GM21786 (cell line): ENCODE data around the gene IGSF10.

Source experiments
- ATAC-seq: cut with Tn5 transposase; IDR thresholded peaks from one replicate; pipeline ENCODE4 v1.9.1; 2021; ENCODE audit not compliant: unreplicated experiment

IGSF10 gene

DNA sequence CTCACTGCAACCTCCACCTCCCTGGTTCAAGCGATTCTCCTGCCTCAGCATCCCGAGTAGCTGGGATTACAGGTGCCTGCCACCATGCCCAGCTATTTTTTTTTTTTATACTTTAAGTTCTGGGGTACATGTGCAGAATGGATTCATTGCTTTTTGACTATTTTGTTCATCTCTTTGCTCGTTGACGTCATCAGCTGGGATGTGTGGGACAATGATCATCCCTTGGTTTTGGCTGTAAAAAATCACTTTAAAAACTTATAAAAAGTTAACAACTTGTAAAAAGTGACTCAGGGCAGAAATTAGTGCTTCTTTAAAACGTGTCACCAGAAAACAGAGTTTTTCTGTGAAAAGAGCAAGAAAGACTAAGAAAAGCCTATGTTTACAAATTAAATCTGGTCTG lies 37.8 kb downstream of the IGSF10 start:
- no peak for ATAC-seq

DNA sequence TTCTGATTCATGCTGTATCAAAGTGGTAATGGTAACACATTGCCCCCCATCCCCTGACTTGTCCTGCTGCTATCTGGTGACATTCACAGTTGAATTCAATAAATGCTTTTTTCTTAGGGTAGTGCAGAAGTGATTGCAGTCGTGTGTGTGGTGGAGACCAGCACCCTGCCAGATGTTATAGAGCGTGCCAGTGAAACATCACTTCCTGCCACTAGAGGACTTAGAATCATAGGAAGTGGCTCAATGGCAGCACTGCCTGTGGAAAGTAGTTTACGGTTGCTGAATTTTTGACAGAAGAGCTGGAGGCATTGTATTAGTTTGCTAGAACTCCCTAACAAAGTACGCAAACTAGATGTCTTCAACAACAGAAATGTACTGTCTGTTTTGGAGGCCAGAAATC lies 38.9 kb downstream of the IGSF10 start:
- ATAC-seq = peak; percentile 38

DNA sequence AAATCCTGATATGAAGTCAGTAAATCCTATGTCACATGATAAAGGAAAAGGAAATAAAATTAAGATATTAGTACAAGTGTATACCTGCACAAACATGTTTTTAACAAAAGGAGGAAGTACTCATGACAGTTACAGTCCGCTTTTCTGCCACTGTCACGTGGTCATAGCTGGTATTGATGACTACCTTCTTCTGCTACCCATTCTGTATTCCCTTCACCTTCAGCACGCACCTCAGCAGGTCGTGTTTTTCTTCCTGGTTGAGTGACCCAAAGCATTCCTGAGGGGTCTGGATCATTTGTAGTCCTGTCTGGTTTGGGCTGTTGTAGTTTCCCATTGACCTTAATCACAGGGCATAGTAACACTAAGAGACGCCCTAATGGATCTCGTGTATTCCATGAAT lies 41.1 kb downstream of the IGSF10 start:
- no peak for ATAC-seq

DNA sequence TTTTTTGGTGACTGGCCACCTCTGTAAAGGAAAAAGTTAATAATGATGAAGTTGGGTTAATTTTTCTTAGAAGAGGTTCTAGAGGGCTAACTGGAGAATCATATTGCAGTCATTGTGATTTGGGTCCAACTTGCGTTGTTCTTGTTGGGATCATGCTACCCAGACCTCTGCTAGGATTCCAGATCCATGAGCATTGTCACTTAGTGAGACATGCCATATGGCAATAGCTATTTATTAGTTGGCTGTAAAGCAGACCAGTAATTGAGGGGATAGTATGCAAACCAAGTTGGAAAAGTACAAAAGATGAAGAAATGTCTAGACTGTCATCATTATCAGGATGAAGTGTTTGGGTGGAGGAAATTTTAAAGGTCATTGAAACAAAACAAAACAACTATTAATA lies 45.6 kb downstream of the IGSF10 start:
- no peak for ATAC-seq

DNA sequence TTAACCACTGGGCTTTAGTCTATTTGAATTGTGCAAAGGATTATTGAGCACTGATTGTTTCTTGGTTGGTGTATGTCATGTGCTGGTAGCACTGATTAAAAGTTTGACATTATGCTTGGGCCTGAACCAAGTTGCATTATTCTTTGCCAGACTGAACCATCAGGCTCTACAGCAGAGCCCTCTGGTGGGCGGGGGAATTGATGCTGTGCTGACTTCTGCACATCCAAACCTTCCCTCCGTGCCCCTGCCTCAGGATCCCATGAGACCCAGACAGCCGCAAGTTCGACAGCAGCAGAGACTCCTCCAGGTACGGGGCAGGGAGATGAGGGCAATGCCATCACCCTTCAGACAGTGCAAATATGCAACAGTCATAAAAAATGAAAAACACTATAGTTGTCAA lies 47.9 kb downstream of the IGSF10 start:
- ATAC-seq = no peak
